NCI-H2171 (cell line): Measurements from ENCODE around the gene SETD9.

ENCODE experiments used
- DNase-seq: peaks from one replicate; lab custom pipeline; 2025; lab: John Stamatoyannopoulos, UW

Gene SETD9, protein sequence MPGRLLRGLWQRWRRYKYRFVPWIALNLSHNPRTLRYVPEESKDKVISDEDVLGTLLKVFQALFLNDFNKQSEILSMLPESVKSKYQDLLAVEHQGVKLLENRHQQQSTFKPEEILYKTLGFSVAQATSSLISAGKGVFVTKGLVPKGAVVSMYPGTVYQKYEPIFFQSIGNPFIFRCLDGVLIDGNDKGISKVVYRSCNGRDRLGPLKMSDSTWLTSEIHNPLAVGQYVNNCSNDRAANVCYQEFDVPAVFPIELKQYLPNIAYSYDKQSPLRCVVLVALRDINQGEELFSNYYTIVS

DNA sequence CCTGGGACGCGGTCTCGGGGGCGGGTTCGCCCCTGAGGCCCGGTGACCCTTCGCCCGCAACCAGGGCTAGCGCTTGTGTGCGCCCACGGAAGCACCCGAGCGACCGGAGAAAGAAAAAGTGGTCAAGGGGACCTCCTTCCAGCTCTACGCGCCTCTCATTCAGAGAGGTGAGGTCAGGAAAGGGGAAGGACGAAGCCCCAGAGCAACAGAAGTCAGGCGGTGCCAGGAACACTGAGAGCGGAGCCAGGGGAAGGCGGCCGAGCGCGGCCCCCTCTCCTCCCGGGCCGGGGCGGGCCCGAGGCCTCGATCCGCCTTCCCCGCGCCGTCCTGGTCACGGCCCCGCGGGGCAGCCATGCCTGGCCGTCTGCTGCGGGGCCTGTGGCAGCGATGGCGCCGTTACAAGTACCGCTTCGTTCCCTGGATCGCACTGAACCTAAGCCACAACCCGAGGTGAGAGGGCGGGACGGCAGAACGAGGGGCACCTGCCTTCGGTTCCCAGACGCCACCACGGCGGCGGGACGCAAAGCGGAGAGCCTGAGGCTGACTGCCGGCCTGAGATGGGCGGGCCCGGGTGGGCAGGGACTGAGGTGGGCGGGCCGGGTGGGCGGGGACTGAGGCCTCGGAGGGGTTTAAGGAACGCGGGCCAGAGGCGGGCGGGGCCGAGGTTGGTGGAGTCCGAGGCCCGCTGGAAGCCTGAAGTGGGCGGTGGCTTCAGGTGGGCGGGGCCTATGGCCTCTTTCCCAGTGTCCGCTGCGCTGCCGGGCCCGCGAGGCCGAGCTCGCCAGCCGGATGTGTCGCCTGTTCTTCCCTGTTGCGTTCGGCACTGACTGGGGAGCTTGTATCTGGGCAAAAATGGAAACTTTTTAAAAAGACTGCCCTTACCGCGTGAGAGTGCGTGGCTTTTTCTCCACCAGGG, at the start of gene SETD9:
Gene SETD9, plus strand, starts transcription at position 303 of the 916 bp plus-strand sequence. Its CDS starts 50 bp downstream, at position 353.
- DNase-seq, result peak; percentile 84

DNA sequence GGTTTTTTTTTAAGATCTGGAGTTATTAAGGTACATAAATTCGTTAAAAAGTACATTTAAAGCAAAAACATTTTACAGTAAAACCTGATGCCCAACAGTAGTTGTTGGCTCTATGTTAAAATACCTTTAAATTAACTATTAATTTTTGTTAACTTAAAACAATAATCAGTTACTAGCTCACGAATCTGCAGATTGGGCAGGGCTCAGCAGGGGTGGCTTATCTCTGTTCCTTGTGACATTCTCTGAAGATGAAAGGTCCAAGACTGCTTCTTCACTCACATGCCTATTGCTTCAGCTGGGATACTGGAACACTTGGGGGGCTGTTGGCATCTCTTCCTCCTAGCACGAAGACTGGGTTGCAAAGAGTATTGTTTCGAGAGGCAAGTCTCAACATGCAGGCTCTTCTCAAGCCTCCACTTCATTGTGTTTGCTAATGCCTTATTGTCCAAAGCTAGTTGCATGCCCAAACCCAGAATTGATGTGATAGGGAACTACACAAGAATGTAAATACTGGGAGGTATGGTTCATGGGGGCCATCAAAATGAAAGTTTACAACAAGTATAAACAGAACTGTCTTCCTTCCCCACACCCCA, 47.4 kb upstream of the SETD9 start:
- no peak for DNase-seq

DNA sequence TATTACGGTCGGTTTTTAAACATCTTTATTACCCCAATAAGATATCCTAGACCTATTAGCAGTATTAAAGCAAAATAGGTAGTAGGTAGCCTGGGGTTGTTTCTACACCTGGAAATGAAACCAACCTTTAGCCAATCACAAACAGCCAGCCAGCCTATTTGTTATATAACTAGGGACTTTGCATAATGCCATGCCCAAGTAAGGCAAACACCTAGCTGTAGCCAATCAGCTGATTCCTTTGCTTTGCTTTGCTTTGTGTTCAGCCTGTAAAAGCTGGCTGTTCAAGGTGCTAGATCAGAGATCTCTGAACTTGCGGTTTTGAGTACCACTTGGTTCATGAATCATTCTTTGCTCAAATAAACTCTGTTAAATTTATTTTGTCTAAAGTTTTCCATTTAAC, 46.5 kb upstream of the SETD9 start:
- no peak for DNase-seq

DNA sequence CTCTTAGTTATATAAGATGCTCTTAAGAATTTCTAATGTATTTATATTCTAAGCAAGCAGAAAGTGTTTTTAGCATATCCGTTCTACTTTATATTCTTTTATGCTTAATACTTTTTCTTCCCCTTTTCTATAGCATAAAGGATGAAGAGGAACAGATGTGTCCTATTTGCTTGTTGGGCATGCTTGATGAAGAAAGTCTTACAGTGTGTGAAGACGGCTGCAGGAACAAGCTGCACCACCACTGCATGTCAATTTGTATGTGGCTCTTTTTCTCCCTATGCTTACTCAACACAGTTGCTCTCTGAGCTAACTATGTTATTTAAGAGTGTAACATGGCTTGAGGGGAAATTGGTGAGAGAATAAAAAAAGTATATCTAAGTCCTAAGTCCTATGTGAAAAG, 37.6 kb upstream of the SETD9 start:
- DNase-seq, result no peak

DNA sequence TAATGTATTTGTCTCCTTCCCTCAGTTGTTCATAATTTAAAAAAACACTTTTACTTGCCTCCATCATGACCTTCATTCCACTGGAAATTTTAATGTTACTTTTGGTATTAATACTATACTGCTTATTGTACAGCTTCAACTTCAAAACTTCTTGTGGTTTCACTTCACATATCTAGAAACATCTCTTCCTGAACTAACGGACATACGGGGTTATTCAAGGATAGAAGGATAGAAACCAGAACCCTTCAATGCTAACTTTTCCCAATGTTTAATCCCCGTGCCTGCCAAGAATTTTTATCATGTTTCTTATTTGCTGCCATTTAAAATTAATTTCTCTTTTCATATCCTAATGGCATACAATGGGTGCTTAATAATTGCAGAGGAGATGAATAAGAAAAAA, 36.3 kb upstream of the SETD9 start:
- DNase-seq, result no peak

DNA sequence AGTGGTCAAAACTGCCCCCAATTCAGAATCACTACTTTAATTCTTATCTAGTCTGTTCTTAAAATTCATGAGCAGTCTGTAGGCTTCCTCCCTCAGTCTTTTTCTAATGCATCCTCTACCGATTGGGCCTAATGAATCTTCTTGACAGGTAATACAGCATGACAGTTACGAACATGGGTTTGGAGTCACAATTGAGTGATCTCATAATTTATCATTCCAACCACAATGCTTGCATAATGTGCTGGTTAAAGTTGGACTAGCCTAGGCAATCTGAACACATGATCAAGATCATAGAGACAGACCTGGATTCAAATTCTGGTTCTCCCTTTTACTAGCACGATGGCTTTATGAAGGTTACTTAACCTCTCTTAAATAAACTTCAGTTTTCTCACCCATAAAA, 33.1 kb upstream of the SETD9 start:
- DNase-seq, result no peak

DNA sequence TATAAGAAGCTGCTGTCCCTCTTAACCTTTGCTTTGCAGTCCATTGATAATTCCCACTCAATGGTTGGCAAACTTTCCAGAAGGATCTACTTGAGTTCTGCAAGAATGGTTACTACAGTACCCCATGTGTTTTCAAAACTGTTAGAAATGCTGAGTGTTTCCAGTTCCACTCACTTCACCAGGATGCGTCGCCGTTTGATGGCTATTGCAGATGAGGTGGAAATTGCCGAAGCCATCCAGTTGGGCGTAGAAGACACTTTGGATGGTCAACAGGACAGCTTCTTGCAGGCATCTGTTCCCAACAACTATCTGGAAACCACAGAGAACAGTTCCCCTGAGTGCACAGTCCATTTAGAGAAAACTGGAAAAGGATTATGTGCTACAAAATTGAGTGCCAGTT, 27.8 kb upstream of the SETD9 start:
- no peak for DNase-seq

DNA sequence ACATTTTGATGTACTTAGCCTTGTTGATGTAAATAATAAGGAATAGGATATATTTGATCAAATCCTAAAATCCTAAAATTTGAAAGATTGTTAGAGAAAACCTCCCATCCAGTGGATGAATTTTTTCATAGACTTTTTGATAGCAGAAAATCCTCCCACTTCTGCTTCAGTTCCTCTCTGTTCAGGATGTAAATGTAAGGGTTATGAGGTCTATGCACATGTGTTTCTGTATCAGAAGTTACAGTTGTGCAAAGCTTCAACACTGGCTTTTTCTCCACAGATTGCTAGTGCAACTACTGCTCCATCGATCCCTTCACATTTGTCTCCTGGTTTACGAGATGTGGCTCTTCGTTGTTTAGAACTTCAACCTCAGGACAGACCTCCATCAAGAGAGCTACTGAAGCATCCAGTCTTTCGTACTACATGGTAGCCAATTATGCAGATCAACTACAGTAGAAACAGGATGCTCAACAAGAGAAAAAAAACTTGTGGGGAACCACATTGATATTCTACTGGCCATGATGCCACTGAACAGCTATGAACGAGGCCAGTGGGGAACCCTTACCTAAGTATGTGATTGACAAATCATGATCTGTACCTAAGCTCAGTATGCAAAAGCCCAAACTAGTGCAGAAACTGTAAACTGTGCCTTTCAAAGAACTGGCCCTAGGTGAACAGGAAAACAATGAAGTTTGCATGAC, 16.0 kb upstream of the SETD9 start:
- DNase-seq, result no peak

DNA sequence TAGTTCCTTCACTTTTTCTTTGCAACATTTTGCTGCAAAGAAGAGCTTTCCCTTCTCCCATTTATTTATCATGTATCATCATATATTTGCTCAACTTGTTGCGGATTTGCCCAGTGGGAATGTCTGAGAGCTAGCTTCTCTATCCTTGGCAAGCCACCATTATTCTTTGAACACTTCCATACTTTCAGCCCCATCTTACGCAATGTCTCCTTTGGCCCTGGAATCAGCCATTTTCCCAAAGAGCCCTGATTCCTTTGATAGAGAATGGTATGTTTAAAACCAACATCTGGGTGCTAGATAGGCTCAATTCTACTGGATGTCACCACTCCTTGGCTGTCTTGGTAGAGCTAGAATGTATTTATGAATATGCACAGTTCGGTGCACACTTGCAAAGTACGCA, 12.6 kb upstream of the SETD9 start:
- no peak for DNase-seq

DNA sequence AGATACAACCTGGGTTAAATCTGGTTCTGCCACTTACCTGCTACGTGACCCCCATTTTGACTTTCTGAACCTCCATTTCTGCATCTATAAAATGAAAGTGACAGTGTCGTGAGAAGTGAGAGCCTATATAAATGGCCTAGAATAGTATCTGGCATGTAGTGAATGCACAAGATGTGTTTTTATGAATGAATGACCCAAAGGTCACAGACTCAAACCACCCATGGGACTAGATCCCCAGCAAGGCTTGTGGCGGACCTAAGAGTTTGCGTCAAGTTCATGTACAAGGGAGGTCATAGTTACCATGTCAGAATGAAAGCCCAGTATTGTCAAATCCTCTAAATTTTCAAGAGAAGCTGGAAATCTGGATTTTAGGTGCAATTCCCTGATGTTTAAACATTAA, 11.2 kb upstream of the SETD9 start:
- DNase-seq, result no peak

DNA sequence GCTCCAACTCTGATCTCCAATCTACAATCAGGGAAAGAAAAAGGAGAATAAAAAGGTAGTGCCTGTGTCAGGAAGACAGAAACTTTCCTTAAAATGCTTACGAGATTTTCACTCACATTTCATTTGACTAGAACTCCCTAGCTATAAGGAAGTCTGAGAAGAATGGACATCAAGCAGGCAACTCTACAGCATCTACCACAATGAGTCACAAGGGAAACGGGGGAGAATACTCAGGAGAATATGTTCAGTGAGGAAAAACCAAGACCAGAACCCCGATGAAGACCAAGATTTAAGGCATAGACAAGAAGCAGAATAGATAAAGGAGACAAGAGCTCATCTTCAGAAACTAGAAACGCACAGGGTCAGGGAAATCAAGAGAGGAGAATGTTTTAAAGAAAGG, 9.0 kb upstream of the SETD9 start:
- DNase-seq, result no peak

DNA sequence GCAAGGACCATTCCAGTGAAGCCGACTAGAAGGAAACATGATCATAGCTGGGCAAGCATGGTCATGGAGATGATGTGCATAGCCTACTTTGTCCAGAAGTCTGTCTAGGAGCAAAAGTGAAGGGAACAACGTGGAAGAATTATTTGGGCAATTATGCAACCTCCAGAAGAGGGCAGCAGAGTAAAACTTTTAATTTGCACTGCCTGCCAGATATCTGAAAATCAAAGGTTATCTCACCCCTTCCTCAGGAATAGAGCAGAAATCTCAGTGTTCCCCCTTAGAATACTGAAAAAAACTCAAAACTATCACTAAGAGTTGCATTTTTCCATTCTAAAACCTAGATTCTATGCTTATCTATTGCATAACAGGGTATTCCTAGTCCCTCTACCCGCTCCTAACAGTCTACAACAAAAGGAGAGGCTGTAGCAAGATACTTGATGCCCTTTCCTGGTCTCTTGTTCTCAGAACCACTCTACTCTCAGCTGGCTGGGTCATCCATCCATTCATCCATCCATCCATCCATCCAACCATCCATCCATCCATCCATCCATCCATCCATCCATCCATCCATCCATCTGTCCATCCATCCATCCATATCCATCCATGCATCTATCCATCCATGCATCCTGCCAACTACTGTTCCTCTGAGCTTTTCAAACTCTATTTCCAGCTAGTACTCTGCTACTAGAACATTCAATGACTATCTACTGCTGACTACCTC, 8.4 kb upstream of the SETD9 start:
- DNase-seq, result peak; percentile 5

DNA sequence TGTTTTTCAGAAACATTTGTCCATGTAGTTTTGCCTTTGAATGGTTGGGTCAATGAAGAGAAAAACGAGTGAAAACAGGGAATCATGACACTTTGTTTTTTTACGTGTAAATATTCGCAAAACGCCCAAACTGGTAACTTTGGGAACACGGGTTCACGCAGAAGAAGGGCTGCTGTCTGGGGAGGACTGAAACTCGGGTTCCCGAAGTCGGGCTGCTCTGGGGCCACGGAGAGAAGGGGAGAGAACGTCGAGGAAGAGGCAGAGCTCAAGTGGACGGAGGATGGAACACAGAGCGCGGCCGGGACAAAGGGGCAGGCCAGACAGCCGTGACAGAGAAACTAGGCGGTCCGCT, 478 bp upstream of the SETD9 start:
- no peak for DNase-seq

DNA sequence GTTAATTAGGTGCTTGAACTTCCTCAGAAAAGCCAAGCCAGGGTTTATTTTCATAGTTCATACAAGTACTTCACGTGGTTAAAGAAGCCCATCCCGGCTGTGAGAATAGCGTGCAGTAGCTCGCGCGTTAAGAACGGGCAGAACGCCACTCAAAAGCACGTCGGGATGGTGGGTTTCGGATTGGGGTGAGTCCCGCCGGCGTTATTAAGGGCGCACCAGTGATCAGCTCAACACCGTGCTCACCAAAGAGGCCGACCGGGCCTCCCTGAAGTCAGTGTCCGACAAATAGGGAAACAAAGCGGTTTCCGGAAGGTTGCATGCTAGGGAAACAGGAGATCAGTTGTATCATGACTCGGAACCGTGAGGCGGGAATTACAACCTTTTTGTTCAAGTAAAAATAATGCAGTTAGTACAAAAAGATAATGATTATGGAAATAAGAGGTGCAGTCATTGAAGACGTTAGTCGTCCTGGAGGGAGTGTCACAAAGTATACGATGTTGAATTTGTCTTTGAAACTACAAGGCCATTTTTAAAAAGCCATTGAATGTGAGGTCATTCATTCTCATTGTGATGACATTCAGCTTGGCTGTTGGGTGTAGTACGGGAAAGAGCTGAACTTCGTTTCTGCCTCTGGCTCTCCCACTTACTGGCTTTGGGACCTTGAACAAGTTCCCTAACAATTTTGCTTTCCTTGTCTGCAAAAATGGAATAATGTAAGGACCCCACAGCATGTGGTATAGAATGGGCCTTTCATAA, 992 bp downstream of the SETD9 start:
- peak; percentile 28 for DNase-seq

DNA sequence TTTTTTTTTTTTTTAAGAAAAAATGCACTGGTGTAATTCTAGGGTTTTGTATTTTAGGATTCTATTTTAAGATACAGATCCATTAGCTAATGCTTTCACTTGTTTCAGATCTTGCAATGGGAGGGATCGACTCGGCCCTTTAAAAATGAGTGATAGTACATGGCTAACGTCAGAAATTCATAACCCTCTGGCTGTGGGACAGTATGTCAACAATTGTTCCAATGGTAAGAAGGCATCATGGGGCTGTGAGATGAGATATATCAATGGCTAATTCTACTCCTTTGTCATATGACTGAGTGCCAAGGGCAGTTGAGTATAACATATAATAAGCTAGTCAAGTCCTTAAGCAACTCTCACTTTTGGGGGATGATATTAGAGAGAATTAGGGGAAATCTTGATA, 4.4 kb downstream of the SETD9 start:
- no peak for DNase-seq

DNA sequence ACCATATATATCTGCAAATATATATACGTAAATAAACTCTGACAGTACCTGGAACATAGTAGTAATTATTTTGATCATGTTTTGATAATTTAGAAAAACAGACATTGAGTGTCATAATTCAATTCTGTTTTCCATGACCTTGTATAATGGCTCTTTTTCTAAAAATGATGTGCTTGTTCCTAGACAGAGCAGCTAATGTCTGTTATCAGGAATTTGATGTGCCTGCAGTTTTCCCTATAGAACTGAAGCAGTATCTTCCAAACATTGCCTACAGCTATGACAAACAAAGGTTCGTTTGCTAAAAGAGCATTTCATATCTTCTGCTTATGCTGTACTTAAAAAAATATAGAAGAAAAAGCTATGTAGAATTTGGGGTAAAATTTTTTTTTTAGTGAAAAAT, 5.3 kb downstream of the SETD9 start:
- no peak for DNase-seq

DNA sequence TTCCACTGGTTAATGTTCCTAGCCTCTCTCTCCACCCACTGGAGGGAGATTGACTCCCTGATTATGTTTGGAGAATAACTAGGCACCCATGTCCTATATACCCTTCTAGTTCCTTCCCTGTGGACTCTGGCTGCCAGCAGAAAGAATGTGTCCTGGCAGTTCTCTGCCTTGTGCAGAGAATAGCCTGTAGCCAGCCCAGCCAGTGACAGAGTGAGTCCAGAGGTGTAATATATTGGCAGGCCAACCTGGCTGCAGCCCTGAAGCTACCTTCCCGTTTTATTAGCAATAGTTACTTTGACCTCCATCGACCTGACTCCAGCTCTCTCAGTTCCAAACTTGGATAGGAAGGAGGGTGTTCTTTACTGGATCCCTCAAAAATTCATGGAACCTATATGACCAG, 8.1 kb downstream of the SETD9 start:
- DNase-seq, result no peak

DNA sequence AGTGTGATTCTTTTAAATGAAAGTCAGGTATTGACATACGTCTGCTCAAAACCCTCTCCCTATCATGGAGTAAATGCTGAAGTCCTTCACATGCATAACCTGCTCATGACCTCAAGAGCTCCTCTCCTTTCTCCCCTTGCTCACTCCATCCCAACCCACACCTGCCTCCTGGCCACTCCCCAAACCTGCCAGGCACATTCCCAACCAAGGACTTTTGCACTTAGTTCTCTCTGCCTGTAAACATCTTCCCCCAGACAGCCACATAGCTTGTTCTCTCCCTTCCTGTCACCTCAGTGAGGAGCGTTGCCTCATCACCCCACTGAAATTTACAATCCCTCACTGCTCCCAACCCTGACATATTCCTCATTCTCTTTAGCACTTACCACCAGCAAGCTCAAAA, 8.7 kb downstream of the SETD9 start:
- no peak for DNase-seq

DNA sequence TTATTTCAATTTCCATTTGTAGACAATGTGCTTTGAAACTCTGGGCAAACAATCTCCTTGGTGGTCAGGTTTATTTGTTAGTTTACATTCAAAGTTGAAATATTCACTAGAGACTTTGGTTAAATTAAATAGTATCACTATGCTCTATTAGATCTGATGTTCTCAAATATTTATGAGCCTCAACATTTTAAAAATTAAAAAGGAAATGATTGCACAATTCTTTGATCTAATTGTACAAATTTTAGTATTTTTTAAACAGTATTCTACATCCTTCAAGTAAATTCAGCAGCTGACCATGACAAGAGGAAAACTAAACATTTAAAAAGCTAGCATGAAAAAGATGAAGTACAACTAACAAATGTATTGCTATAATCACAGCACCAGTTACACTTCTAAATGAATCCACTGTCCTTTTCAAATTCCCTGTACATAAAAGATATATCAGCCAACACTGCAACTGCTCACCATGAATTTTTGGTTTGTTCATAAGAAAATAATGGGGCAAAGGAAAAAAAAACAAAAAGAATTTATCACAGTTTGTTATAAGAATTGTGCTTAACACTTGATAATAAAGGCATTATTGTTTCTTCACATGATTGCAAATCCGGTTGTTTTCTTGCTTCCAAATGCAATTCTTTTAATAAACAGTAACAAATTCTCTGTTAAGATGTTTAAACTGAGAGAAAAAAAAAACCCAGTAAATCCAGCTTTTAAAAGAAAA, 10.7 kb downstream of the SETD9 start:
- DNase-seq, result no peak

DNA sequence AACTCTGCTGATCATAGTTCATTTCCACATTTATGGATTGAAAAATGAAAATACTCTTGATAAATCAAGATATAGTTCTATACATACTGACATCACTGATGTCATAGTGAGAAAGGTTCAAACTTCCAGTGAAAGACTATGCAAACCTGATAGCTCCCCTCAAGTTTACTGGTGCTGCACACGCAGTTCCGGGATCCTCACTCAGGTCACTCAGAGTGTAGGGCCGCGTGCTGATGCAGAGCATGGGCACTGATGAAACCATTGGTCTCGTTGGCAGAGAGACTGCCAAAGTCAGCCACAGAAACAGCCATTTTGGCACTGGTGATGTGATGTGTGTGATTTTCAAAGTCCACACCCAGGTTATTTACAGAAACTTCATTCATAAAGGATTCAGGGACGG, 13.5 kb downstream of the SETD9 start:
- DNase-seq, result no peak
